ENCODE measurements around the gene LRRC72.
"Not testable (repeated sequence)": the region's sequence is repeated elsewhere in the genome, so short reads cannot be mapped to it uniquely, and the experiment has no call there.

The LRRC72 gene

DNA sequence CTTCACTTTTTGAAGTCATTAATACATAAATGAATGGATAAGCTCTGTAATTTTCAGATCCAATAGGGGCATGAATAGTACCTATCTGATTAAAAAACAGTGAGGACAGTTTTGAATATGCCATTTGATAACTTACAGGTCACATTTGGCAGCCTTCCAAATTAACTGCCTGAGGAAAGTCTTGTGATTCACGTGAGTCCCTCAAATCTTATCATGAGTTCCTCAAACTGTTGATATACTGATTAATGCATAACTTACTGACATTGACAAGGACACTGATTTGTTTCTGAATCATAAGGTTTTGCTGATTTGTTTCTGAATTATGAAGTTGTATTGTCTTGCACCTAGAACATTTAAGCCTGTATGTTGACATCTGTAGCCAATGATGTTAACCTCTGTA, 63.8 kb downstream of the LRRC72 start:
- WGBS, 2 experiments = 83 to 100% methylated on average over 1 of the region's 1 CpG
- Histone ChIP-seq H3K27ac (ENCODE audit: insufficient read depth, low read depth, low read length, poor library complexity, severe bottlenecking) (no peak overlapping the region), H3K9me3 (ENCODE audit: control insufficient read depth, low read length) (no peaks in the 10 kb centered on the region), H3K27me3 (ENCODE audit: control insufficient read depth, insufficient read depth, low read length, poor library complexity, severe bottlenecking) (no peaks in the 10 kb centered on the region), H3K4me1 (ENCODE audit: control insufficient read depth, insufficient read depth, low read length) (no peaks in the 10 kb centered on the region), H3K36me3 (ENCODE audit: control insufficient read depth, insufficient read depth, low read length) (no peaks in the 10 kb centered on the region), H3K4me3 (ENCODE audit: insufficient read depth, low read depth, low read length) (no peak overlapping the region)

DNA sequence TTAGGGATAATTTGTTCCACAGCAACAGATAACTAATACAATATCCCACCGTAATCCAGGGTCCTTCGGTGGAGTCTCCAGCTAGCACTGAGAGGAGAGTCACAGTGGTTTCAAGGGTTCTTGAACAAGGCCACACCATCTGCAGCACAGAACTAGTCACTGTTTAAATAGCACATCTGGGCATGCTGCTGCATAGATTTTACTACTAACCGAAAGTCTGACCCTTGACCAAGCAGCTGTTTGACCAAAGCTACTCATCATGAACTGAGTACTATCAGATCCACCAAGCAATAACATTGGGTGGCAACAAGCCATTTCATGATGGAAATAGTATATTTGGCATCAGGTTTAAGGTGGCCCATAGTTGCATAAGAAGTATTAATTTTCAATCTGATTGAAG, 65.8 kb downstream of the LRRC72 start:
- WGBS, 2 experiments = 78 to 86% methylated on average over 3 of the region's 3 CpGs
- Histone ChIP-seq H3K36me3 (ENCODE audit: control insufficient read depth, insufficient read depth, low read length) (no peaks in the 10 kb centered on the region), H3K27me3 (ENCODE audit: control insufficient read depth, insufficient read depth, low read length, poor library complexity, severe bottlenecking) (no peaks in the 10 kb centered on the region), H3K4me1 (ENCODE audit: control insufficient read depth, insufficient read depth, low read length) (no peaks in the 10 kb centered on the region), H3K4me3 (ENCODE audit: insufficient read depth, low read depth, low read length) (no peak overlapping the region), H3K27ac (ENCODE audit: insufficient read depth, low read depth, low read length, poor library complexity, severe bottlenecking) (no peak overlapping the region), H3K9me3 (ENCODE audit: control insufficient read depth, low read length) (no peaks in the 10 kb centered on the region)

DNA sequence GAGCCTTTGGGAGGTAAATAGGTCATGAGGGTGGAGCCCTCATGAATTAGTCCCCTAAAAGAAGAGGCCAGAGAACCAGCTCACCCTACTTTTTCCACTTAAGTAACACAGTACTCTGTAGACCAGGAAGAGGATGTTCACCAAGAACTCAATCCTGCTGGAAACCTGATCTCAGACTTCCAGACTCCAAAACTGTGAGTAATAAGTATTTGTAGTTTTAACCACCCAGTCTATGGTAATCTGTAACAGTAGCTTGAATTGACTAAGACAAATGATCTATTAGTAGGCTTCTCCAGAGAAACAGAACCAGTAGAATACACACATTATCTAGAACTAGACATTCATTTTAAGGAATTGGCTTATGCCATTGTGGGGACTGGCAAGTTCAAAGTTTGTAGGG, 67.4 kb downstream of the LRRC72 start:
- Histone ChIP-seq H3K27ac (ENCODE audit: insufficient read depth, low read depth, low read length, poor library complexity, severe bottlenecking) (no peak overlapping the region), H3K27me3 (ENCODE audit: control insufficient read depth, insufficient read depth, low read length, poor library complexity, severe bottlenecking) (no peaks in the 10 kb centered on the region), H3K4me1 (ENCODE audit: control insufficient read depth, insufficient read depth, low read length) (peaks cover 7% of the 10 kb centered on the region), H3K36me3 (ENCODE audit: control insufficient read depth, insufficient read depth, low read length) (no peaks in the 10 kb centered on the region), H3K9me3 (ENCODE audit: control insufficient read depth, low read length) (no peaks in the 10 kb centered on the region), H3K4me3 (ENCODE audit: insufficient read depth, low read depth, low read length) (no peak overlapping the region)

DNA sequence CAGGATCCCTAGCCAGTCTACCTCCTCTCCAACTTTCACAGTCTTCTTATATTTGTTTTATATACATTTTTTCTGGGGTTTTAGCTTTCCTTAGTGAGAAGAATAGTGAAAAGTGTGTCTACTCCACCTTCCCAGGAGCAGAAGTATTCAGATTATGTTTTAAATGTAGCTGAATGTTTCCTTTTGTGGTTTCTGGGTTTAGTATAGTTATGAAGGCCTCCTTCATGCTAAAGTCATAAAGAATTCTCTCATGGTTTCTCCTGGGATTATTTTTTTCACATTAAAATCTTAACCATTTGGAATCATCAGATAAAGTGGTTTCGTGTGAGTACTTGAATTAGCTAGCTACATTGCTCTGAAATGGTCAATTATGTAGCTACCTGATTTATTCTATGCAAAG, 68.1 kb downstream of the LRRC72 start:
- no peak overlapping the region for H3K4me3 ChIP-seq (ENCODE audit: insufficient read depth, low read depth, low read length)
- H3K9me3 ChIP-seq (ENCODE audit: control insufficient read depth, low read length) = no peaks in the 10 kb centered on the region
- H3K4me1 ChIP-seq (ENCODE audit: control insufficient read depth, insufficient read depth, low read length) = peaks cover 7% of the 10 kb centered on the region
- WGBS, 2 experiments = 89% methylated on average over 1 of the region's 1 CpG; no CpG with 5 or more reads in 1 of the 2 experiments
- no peaks in the 10 kb centered on the region for H3K27me3 ChIP-seq (ENCODE audit: control insufficient read depth, insufficient read depth, low read length, poor library complexity, severe bottlenecking)
- H3K36me3 ChIP-seq (ENCODE audit: control insufficient read depth, insufficient read depth, low read length) = no peaks in the 10 kb centered on the region
- no peak overlapping the region for H3K27ac ChIP-seq (ENCODE audit: insufficient read depth, low read depth, low read length, poor library complexity, severe bottlenecking)

DNA sequence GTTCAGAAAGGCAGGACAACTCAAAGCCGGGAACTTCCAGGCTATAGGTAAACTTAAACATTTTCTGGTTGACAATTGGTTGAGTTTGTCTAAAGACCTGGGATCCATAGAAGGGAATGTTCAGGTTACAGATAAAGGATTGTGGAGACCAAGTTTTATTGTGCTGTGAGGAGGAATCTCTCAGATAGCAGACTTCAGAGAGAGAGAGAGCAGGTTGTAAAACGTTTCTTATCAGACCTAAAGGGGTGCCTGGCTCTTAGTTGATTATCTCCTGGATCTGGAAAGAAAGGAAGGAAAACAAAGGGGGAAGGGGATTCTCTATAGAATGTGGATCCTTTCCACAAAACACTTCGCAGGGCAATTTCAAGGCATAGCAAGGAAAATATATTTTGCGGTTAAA, 69.0 kb downstream of the LRRC72 start:
- WGBS, 2 experiments = 86 to 87% methylated on average over 4 of the region's 4 CpGs
- H3K9me3 ChIP-seq (ENCODE audit: control insufficient read depth, low read length); H3K4me3 ChIP-seq (ENCODE audit: insufficient read depth, low read depth, low read length); H3K27ac ChIP-seq (ENCODE audit: insufficient read depth, low read depth, low read length, poor library complexity, severe bottlenecking); H3K36me3 ChIP-seq (ENCODE audit: control insufficient read depth, insufficient read depth, low read length); H3K27me3 ChIP-seq (ENCODE audit: control insufficient read depth, insufficient read depth, low read length, poor library complexity, severe bottlenecking); H3K4me1 ChIP-seq (ENCODE audit: control insufficient read depth, insufficient read depth, low read length): not testable (repeated sequence)

DNA sequence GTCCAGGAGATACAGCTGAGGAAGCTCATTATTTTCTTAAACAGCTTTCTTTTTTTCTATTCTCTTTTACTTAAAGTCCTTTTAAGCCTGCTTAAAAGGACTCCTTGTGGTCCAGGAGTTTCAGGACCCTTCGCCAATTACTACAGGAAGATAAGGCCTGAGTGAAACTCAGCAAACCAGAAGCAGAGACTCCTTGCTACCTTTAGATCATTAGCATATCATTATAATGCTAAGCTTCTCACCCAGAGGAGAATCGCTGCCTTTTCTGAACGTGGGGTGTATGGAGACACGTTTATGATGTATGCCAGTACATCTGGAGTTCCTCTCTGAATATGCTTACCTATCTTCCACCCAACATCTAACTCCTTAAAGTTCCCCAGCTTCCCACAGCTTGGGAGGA, 71.4 kb downstream of the LRRC72 start:
- H3K4me1 ChIP-seq (ENCODE audit: control insufficient read depth, insufficient read depth, low read length) = peaks cover 7% of the 10 kb centered on the region
- no peaks in the 10 kb centered on the region for H3K9me3 ChIP-seq (ENCODE audit: control insufficient read depth, low read length)
- WGBS, 2 experiments = 58 to 73% methylated on average over 2 to 4 of the region's 4 CpGs
- no peaks in the 10 kb centered on the region for H3K27me3 ChIP-seq (ENCODE audit: control insufficient read depth, insufficient read depth, low read length, poor library complexity, severe bottlenecking)
- H3K36me3 ChIP-seq (ENCODE audit: control insufficient read depth, insufficient read depth, low read length) = peaks cover 8% of the 10 kb centered on the region
- H3K4me3 ChIP-seq (ENCODE audit: insufficient read depth, low read depth, low read length) = no peak overlapping the region
- no peak overlapping the region for H3K27ac ChIP-seq (ENCODE audit: insufficient read depth, low read depth, low read length, poor library complexity, severe bottlenecking)

DNA sequence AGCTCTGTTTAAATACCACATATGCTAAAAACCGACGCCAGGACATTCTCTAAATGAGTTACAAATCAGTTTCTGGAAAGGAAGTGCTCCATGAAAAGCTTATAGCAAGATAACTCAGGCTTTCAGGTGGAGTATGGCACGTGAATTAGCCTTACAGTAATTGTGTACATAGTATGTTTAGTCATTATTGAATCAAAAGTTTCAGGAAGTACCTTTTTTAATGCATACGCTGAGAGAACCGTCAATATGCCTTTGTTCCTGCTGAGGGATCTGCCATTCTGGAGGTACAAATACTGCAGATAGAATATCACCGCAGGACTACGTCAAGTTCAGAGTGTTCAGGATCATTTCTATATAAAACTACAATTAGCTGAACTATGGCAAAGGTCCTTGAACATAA, 73.2 kb downstream of the LRRC72 start:
- Histone ChIP-seq H3K4me3 (ENCODE audit: insufficient read depth, low read depth, low read length) (no peak overlapping the region), H3K4me1 (ENCODE audit: control insufficient read depth, insufficient read depth, low read length) (peaks cover 7% of the 10 kb centered on the region), H3K27ac (ENCODE audit: insufficient read depth, low read depth, low read length, poor library complexity, severe bottlenecking) (no peak overlapping the region), H3K36me3 (ENCODE audit: control insufficient read depth, insufficient read depth, low read length) (peaks cover 21% of the 10 kb centered on the region), H3K9me3 (ENCODE audit: control insufficient read depth, low read length) (no peaks in the 10 kb centered on the region), H3K27me3 (ENCODE audit: control insufficient read depth, insufficient read depth, low read length, poor library complexity, severe bottlenecking) (no peaks in the 10 kb centered on the region)
- WGBS, 2 experiments = 94 to 95% methylated on average over 7 of the region's 7 CpGs

DNA sequence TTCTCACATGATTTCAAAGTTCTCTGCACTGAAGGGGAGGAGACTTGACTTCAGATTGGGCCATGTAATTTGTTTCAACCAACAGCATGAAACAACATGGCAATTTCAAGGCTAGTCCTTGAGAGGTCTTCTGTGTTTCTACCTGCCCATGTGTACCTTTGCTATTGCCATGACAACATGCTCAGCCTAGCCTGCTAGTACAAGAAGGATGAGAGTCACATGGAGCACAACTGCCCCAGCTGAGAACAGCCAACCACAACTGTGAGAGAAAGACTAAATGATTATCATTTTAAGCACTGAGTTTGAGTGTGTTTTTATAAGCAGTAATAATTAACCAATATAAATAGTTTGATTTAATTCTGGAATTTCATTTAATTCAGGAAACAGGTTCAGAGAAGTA, 77.0 kb downstream of the LRRC72 start:
- H3K9me3 ChIP-seq (ENCODE audit: control insufficient read depth, low read length) = no peaks in the 10 kb centered on the region
- no peaks in the 10 kb centered on the region for H3K27me3 ChIP-seq (ENCODE audit: control insufficient read depth, insufficient read depth, low read length, poor library complexity, severe bottlenecking)
- H3K4me1 ChIP-seq (ENCODE audit: control insufficient read depth, insufficient read depth, low read length) = peaks cover under 1% of the 10 kb centered on the region
- no peak overlapping the region for H3K4me3 ChIP-seq (ENCODE audit: insufficient read depth, low read depth, low read length)
- no peak overlapping the region for H3K27ac ChIP-seq (ENCODE audit: insufficient read depth, low read depth, low read length, poor library complexity, severe bottlenecking)
- H3K36me3 ChIP-seq (ENCODE audit: control insufficient read depth, insufficient read depth, low read length) = peaks cover 21% of the 10 kb centered on the region

DNA sequence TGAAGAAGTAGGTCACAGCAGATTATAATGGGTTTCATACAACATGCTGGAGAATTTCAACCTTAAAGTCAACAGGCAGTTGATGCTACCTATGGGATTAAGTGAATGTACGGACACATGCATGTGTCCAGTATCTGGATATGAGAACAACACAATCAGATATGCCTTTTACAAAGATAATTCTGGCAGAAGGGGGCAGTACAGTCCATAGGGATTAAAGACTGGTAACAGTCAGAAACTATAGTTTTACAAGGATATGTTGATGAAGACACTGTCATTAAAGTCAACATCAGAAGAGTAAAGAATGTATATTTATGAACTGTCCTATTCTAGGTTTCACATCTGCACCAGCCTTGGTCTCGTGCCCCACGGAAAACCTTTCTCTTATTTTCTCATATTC, 77.4 kb downstream of the LRRC72 start:
- no peak overlapping the region for H3K27ac ChIP-seq (ENCODE audit: insufficient read depth, low read depth, low read length, poor library complexity, severe bottlenecking)
- H3K9me3 ChIP-seq (ENCODE audit: control insufficient read depth, low read length) = no peaks in the 10 kb centered on the region
- H3K36me3 ChIP-seq (ENCODE audit: control insufficient read depth, insufficient read depth, low read length) = peaks cover 21% of the 10 kb centered on the region
- H3K27me3 ChIP-seq (ENCODE audit: control insufficient read depth, insufficient read depth, low read length, poor library complexity, severe bottlenecking) = no peaks in the 10 kb centered on the region
- no peak overlapping the region for H3K4me3 ChIP-seq (ENCODE audit: insufficient read depth, low read depth, low read length)
- H3K4me1 ChIP-seq (ENCODE audit: control insufficient read depth, insufficient read depth, low read length) = no peaks in the 10 kb centered on the region
- whole genome bisulfite sequencing, 2 experiments = 98 to 100% methylated on average over 2 to 3 of the region's 3 CpGs

DNA sequence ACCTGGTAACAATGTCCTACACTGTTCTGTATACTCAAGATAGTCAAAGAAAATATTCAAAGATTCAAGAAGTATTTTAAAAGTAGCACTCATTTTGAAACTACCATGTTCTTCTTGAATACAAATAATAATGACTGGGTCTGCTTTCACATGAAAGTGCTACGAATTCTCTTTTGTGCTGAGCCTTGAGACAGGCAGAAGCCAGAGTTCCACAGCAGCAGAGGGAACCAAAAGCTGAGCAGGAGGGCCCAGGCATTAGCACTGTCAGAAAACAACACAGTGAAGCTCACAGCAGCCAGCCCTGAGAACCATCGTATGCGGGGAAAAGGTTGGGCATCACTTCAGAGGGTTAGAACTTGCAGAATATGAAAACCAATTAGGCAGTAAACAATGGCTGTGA, 80.1 kb downstream of the LRRC72 start:
- no peaks in the 10 kb centered on the region for H3K4me1 ChIP-seq (ENCODE audit: control insufficient read depth, insufficient read depth, low read length)
- H3K4me3 ChIP-seq (ENCODE audit: insufficient read depth, low read depth, low read length) = no peak overlapping the region
- 80 to 84% methylated on average over 3 of the region's 3 CpGs for WGBS, 2 experiments
- H3K9me3 ChIP-seq (ENCODE audit: control insufficient read depth, low read length) = no peaks in the 10 kb centered on the region
- no peaks in the 10 kb centered on the region for H3K27me3 ChIP-seq (ENCODE audit: control insufficient read depth, insufficient read depth, low read length, poor library complexity, severe bottlenecking)
- no peak overlapping the region for H3K27ac ChIP-seq (ENCODE audit: insufficient read depth, low read depth, low read length, poor library complexity, severe bottlenecking)
- H3K36me3 ChIP-seq (ENCODE audit: control insufficient read depth, insufficient read depth, low read length) = peaks cover 22% of the 10 kb centered on the region

DNA sequence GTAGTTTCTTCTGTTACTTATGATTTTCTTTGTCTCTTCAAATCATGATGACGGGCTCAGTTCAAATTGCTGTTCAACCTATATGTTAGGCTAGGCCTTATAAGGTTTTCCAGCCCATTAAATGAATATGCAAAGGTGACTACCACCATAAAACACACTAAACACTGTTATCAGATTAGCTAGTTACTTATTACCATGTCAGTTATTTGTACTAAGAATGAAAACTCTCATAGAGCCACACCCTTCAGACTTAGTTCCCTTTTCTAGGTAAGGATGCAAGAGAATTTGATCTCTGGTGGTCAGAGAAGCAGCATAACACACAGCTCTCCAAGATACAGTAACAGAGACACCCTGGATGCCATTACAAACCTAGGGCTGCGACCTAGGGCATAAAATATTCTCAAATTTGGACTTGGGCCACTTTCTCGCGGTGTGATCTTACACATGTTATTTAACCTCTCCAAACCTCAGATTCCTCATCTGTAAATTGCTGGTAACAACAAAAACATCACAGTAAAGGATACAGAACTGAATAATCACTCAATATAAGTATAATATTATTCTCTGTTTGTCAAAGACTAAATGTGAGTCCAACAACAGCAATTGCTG, 83.3 kb downstream of the LRRC72 start:
- H3K4me3 ChIP-seq (ENCODE audit: insufficient read depth, low read depth, low read length) = no peak overlapping the region
- no peaks in the 10 kb centered on the region for H3K9me3 ChIP-seq (ENCODE audit: control insufficient read depth, low read length)
- H3K27ac ChIP-seq (ENCODE audit: insufficient read depth, low read depth, low read length, poor library complexity, severe bottlenecking) = no peak overlapping the region
- H3K4me1 ChIP-seq (ENCODE audit: control insufficient read depth, insufficient read depth, low read length) = no peaks in the 10 kb centered on the region
- H3K36me3 ChIP-seq (ENCODE audit: control insufficient read depth, insufficient read depth, low read length) = peaks cover 8% of the 10 kb centered on the region
- WGBS, 2 experiments = 93 to 94% methylated on average over 4 of the region's 4 CpGs
- H3K27me3 ChIP-seq (ENCODE audit: control insufficient read depth, insufficient read depth, low read length, poor library complexity, severe bottlenecking) = no peaks in the 10 kb centered on the region
